Activated CD4-positive, CD25-positive, alpha-beta regulatory T cell treated with anti-CD3 and anti-CD28 coated beads, Interleukin-2, amount 50 U/mL, for 72 hours (primary cell): ENCODE data around the gene DPH6.
"Not testable (repeated sequence)": the region's sequence is repeated elsewhere in the genome, so short reads cannot be mapped to it uniquely, and the experiment has no call there.

Experiments used
- DNase-seq: peaks from one replicate; pipeline ENCODE4 v3.0.0; 2021

DPH6 gene

DNA sequence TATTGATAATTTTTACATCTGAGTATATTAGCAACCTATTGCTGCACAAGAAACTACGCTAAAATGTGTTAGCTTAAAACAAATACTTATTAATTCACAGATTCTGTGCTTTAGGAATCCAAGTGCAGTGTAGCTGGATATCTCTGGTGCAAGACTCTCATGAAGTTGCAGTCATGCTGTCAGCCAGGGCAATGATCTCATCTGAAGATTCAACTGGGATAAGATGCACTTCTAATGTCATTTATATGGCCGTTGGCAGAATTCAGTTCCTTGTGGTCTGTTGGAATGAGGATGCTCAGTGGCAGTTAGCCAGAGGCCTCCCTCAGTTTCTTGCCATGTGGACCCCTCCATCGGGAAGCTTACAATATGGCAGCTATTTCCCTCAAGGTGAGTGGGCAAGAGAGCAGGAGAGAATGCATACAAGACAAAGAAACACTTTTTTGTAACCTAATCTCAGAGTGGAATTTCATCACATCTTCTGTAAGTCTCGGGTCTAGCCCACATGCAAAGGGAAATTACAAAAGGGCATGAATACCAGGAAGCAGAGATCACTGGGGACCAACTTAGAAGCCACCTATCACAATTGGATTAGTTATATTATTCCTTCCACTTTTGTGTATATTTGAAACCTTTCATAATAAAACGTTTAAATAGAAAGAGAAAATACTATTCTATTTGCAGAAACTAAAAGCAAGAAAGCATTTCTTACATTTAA is 61.6 kb downstream of the DPH6 start:
- DNase-seq = no peak

DNA sequence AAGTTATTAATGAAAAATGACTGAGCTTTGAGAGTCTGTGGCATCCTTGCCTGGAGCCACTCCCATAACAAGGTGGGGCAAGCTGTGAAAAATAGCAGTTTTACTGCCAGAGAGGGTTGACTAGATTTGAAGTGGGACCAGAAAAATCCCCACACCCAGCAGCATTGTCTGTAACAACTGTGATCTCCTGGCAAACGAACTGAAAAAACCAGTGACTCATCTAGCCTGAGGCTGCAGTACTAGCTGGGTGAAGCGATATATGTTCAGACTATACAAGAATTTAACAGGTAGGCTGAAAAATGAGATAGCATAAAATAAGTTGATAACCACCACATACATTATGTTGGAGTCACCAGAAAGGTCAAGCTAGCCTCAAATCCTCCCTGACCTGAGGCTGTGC is 64.0 kb downstream of the DPH6 start:
- DNase-seq = no peak

DNA sequence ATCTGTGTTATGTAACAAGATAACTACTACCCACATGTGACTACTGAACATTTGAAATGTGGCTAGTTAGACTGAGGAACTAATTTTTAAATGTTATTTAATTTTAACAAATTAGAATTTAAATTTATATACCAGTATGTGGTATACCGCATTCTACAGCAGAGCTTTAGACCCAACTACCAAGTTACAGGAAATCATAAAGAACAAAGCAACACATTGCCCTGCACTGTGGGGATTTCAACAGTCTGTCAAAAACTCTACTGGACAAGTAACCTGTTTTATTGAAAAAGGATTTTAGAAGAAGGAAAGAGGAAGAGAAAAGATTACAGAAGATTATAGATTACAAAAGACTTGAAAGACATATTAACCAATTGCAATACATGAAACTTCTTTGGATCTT is 64.9 kb downstream of the DPH6 start:
- no peak for DNase-seq

- no peak for DNase-seq
Measured at GRCh38 chr15:35479423-35479822, 66.5 kb downstream of the DPH6 start.

DNA sequence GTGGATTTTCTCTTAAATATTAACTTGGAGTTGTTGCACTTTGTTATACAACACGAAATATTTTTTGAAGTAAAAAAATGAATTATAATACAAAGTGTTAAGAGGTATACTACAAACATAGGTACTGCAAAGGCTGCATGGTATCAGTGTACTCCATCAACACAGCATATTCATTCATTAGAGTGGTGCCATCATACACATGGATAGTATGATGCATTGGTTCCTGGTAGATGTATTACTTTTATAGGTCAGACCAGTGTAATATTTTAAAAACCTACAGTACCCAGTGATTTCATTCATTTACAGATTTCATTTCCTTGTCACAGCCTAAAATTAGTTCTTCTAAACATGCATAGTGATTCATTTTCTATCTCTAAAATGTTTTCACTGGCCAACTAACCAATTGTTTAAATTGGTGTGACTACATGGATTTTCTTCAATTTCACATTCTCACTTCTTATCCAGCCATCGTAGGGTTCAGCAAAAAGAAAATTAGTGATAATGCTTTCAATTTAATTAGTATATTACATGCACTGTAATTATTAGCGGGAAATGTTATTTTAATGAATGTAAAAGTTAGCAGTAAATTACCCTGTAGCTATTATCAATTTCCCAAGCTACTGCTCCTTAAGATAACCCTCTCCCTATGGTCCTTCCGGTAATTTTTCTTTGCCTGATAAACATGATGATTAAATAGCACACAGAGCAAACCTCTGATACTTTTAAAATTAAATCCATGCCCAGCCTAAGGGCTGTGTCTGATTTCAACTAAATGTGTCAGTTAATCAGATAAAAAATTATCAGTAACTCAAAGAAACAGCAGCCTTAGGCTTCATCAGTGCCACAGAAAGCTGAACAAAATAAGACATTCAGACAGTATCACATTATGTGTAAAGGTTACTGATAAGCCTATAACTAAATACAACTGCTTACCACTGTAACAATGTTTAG is 68.4 kb downstream of the DPH6 start:
- DNase-seq = no peak

DNA sequence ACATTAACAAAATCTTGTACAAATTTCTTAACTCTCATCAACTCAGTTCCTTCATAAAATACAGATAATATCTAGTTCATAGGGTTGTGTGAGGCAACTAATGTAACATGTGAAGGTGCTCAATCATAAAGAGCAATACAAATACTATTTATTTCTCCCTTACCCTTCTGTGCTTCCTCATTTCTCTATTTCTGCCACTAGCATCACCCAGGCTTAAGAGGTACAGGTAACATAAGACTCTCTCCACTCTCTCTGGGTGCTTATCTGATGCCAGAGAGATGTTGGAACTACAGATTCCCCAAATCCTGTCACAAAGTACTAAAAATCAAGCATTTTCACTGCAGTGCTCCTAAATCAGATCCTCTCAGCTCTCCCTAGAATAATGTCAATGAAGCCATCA is 74.9 kb downstream of the DPH6 start:
- no peak for DNase-seq

GRCh38 chr15:35470441-35470840 is 75.5 kb downstream of the DPH6 start:
- no peak for DNase-seq

DNA sequence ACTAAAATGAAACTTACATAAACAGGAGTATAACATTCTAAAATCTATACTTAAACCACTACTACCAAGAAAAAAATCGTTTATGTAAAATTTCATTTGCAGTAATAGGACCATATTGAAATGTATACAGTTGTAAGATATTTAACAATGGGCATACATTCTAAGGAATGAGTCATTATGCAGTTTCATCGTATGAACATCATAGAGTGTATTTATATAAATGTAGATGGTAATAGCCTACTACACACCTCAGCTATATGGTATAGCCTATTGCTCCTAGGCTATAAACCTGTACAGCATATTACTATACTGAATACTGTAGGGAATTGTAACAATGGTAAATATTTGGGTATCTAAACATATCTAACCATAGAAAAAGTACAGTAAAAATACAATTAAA is 79.5 kb downstream of the DPH6 start:
- DNase-seq = no peak

GRCh38 chr15:35465783-35466182 is 80.2 kb downstream of the DPH6 start:
- no peak for DNase-seq

DNA sequence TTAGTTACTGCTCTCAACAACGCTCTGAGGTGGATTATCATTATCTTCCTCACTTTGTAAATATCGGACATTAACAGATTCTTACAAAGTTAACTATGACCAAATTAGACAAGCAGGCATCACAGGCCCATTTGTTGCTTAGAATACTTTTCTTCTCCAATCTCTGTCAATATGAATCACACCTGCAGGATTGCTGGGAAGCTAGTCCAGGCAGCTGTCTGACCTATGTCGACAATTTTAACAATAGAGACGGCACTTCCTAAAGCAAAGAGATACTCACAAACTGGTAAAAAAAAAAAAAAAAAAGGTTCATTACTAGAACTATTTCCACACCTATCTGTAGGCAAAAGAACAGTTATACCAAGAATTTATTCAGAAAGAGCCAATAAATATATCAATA is 85.3 kb downstream of the DPH6 start:
- DNase-seq = no peak

GRCh38 chr15:35458176-35458856 is 87.6 kb downstream of the DPH6 start:
- DNase-seq = no peak

GRCh38 chr15:35455201-35455600 is 90.8 kb downstream of the DPH6 start:
- no peak for DNase-seq

DNA sequence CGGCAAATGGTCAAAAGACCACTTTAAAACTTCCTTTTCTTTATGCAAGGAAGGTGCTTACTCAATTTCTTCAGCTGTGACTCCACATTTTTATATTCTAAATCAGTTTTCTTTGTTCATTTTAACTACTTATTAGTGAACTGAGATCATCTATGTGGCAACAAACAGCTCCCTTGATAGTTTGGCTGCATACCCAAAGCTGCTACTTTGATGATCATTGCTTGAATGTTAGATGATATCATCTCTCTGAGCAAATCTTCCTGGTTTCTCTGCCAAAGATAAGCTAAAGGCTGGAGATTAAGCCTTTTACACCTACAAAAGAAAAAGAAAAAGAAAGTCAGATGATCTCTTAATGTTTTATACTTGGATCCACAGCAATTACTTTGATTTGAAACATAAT is 95.5 kb downstream of the DPH6 start:
- DNase-seq = no peak

GRCh38 chr15:35448294-35448693 is 97.7 kb downstream of the DPH6 start:
- DNase-seq = no peak

DNA sequence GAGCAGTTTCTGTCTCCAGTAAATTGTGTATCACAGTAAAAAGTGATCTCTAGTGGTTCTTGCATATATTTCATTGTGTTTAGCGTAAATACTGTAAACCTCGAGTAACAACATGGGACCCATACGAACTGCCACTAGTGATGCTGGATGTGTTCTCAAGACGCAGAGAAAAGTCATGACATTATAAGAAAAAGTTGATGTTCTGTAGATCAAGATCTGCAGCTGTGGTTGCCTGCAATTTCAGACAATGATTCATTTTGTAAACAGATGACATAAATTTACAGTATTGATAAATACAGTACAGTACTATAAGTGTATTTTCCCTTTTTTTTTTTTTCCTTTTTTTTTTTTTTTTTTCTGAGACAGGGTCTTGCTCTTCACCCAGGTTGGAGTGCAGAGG is 100.1 kb downstream of the DPH6 start:
- no peak for DNase-seq

DNA sequence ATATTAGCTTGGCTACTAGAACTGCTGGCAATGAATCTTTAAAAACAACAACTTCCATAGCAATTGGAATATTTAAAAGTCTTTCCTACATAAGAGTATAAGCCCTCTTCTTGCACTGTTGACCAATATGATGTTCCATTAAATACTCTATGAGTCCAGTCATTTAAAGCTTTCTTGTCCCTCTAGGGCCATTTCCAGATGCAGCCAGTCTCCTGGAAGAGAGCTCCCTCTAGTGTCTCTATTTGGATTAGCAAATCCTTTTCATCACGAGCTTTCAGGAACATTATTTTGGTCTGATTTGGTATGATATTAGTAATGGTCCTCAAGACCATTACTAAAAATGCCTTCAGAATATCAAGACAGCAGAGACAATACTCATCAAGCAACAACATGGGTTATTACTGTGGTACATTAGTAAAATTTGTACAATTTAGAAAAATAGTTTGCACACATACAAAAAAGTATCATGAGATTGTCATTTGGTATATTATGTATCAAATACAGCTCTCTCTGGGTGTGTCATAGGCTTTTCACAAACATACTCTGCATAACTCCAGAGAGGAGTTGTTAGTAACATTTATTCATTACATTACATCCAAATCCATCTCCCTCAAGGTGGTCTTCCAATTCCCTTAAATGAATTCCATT is 101.3 kb downstream of the DPH6 start:
- DNase-seq = no peak

- no peak for DNase-seq
Measured at GRCh38 chr15:35443376-35443775, 102.6 kb downstream of the DPH6 start.

DNA sequence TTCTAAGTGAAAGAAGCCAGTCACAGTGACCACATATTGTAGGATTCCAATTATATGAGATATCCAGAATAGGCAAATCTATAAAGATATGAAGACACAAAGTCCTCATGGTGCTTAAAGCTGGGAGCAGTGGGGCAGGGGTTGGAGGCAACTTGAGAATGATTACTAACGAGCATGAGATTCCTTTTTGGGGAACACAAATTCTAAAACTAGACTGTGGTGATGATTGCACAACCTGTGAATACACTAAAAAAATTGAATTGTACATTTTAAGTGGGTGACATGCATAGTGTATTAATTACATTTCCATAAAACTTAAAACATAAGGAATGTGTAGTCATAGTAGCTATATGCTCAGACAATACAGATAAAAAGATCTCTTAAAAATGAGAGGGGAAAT is 103.2 kb downstream of the DPH6 start:
- DNase-seq = no peak

DNA sequence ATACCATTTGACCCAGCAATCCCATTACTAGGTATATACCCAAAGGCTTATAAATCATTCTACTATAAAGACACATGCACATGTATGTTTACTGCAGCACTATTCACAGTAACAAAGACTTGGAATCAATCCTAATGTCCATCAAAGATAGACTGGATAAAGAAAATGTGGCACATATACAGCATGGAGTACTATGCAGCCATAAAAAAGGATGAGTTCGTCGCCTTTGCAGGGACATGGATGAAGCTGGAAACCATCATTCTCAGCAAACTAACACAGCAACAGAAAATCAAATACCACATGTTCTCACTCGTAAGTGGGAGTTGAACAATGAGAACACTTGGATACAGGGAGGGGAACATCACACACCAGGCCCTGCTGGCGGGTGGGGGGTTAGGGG is 104.7 kb downstream of the DPH6 start:
- DNase-seq = not testable (repeated sequence)

DNA sequence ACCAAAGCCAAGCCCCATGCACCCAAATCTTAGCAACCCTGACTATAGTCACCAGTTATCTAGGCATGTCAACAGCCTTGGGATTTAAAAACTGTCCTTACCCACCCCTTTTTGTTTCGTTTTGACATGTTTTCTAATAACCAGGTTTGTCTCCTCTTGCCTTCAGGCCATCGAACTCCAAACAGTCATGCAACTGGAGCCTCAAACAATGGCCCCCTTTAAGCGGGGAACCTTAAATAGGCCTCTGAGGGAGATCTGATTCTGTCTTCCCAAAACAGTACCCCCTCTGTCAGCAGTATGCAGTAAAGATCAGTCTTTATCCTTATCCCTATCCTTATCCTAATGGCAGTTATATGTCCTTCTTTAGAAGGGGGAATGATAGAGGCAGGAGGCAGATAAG is 105.7 kb downstream of the DPH6 start:
- DNase-seq = no peak

GRCh38 chr15:35439291-35439690 is 106.7 kb downstream of the DPH6 start:
- DNase-seq = no peak

GRCh38 chr15:35437157-35437556 is 108.8 kb downstream of the DPH6 start:
- no peak for DNase-seq

GRCh38 chr15:35436422-35436821 is 109.5 kb downstream of the DPH6 start:
- DNase-seq = no peak
